Astrocyte of the spinal cord (primary cell): Measurements from ENCODE around the gene EDEM1.
A peak's percentile ranks its signal among the peaks of the same experiment; 100 is the strongest.

Experiments used
- DNase-seq: peaks from one replicate; pipeline ENCODE4 v3.0.0; 2011; ENCODE audit warnings: low read depth, low spot score
- H3K4me3 ChIP-seq: 2 replicates; pipeline ENCODE4 v1.5.1; 2011; ENCODE audit warnings: low read depth, mild to moderate bottlenecking, low read length, moderate library complexity
- CTCF ChIP-seq: IDR thresholded peaks from 2 replicates; pipeline ENCODE4 v1.5.1; 2012; ENCODE audit warnings: low read depth, mild to moderate bottlenecking, low read length, inconsistent platforms
- in situ Hi-C: cut with HindIII; loops from 2 replicates; pipeline ENCODE4 v1.10.0; 2017; ENCODE audit warnings: low sequenced_read_pairs

The EDEM1 gene

GRCh38 chr3:5160321-5160720 is 27.2 kb upstream of the EDEM1 start:
- in situ Hi-C loops: no loop called here

GRCh38 chr3:5160940-5161858 is 26.3 kb upstream of the EDEM1 start:
- peak; percentile 37 for DNase-seq
- no peak overlapping the region for H3K4me3 ChIP-seq
- in situ Hi-C loops: no loop called here
- no peak for TF ChIP-seq CTCF

More at GRCh38 chr3:5160321-5160720, 27.2 kb upstream of the EDEM1 start:
- no peak overlapping the region for H3K4me3 ChIP-seq
- TF ChIP-seq CTCF: no peak
- DNase-seq: peak; percentile 17

- DNase-seq: peak; percentile 87
- in situ Hi-C loops: no loop called here
- no peak for TF ChIP-seq CTCF
- no peak overlapping the region for H3K4me3 ChIP-seq
Measured at GRCh38 chr3:5162102-5162501, 25.4 kb upstream of the EDEM1 start.

- in situ Hi-C loops: no loop called here
- DNase-seq: no peak
- TF ChIP-seq CTCF: no peak
- H3K4me3 ChIP-seq: no peak overlapping the region
Measured at GRCh38 chr3:5165698-5166097, 21.8 kb upstream of the EDEM1 start.

GRCh38 chr3:5166846-5167245 is 20.7 kb upstream of the EDEM1 start:
- DNase-seq: no peak
- TF ChIP-seq CTCF: no peak
- no peak overlapping the region for H3K4me3 ChIP-seq
- in situ Hi-C loops: no loop called here

GRCh38 chr3:5168110-5168509 is 19.4 kb upstream of the EDEM1 start:
- no peak for TF ChIP-seq CTCF
- no peak for DNase-seq
- in situ Hi-C loops: no loop called here
- H3K4me3 ChIP-seq: no peak overlapping the region
